Activated CD8-positive, alpha-beta memory T cell treated with anti-CD3 and anti-CD28 coated beads for 4 hours (primary cell): Measurements from ENCODE around the gene AP5Z1.

Experiments
- DNase-seq, 2 donors: peaks; one replicate each; pipeline ENCODE4 v3.0.0-alpha.2; 2020; ENCODE audit warnings: low read depth in 2 of 2

AP5Z1 gene

GRCh38 chr7:4745971-4746919 lies 29.2 kb upstream of the AP5Z1 start:
- no peak for DNase-seq

- no peak for DNase-seq
These were observed 28.4 kb upstream of the AP5Z1 start for GRCh38 chr7:4747013-4747412.

GRCh38 chr7:4747746-4748145 lies 27.7 kb upstream of the AP5Z1 start:
- no peak for DNase-seq

GRCh38 chr7:4748231-4748681 lies 27.2 kb upstream of the AP5Z1 start:
- no peak for DNase-seq

GRCh38 chr7:4749363-4749762 lies 26.1 kb upstream of the AP5Z1 start:
- DNase-seq, result no peak

- no peak for DNase-seq
These were observed 25.6 kb upstream of the AP5Z1 start for GRCh38 chr7:4749798-4750197.

- DNase-seq, result no peak
These were observed 23.9 kb upstream of the AP5Z1 start for GRCh38 chr7:4751398-4751947.

GRCh38 chr7:4753598-4754432 lies 21.6 kb upstream of the AP5Z1 start:
- DNase-seq, result peak; percentile 66 to 67

GRCh38 chr7:4754433-4755010 lies 20.9 kb upstream of the AP5Z1 start:
- DNase-seq, result no peak

GRCh38 chr7:4755045-4755444 lies 20.4 kb upstream of the AP5Z1 start:
- DNase-seq, result no peak

- DNase-seq, result no peak
These were observed 17.3 kb upstream of the AP5Z1 start for GRCh38 chr7:4758111-4758510.

GRCh38 chr7:4758791-4759190 lies 16.6 kb upstream of the AP5Z1 start:
- DNase-seq, result no peak

GRCh38 chr7:4759211-4759610 lies 16.2 kb upstream of the AP5Z1 start:
- no peak for DNase-seq

- no peak for DNase-seq
These were observed 14.5 kb upstream of the AP5Z1 start for GRCh38 chr7:4760952-4761351.

GRCh38 chr7:4762121-4763055 lies 13.0 kb upstream of the AP5Z1 start:
- DNase-seq, result no peak

- no peak for DNase-seq
These were observed 12.2 kb upstream of the AP5Z1 start for GRCh38 chr7:4763091-4763793.

- DNase-seq, result no peak
These were observed 11.6 kb upstream of the AP5Z1 start for GRCh38 chr7:4763794-4764185.

- no peak for DNase-seq
These were observed 10.9 kb upstream of the AP5Z1 start for GRCh38 chr7:4764402-4765007.

- DNase-seq, result no peak
These were observed 9.5 kb upstream of the AP5Z1 start for GRCh38 chr7:4765776-4766490.
